Fibroblast of lung (primary cell): ENCODE measurements around the gene SLC31A1.

ENCODE experiments used
- CTCF ChIP-seq, 2 donors: IDR thresholded peaks in 1 of 2; conservative IDR thresholded peaks in 1 of 2; 1 replicate in 1 of 2; 2 replicates in 1 of 2; pipeline ENCODE4 v1.5.1; 2011 to 2012; ENCODE audit warnings: low read length in 2 of 2, control low read depth in 1 of 2, inconsistent platforms in 1 of 2, low read depth in 1 of 2, mild to moderate bottlenecking in 1 of 2
- EZH2 ChIP-seq: IDR thresholded peaks from 2 replicates; pipeline ENCODE4 v1.5.1; 2012; ENCODE audit warnings: low read length, control low read depth, mild to moderate bottlenecking; ENCODE audit errors: missing control alignments

DNA sequence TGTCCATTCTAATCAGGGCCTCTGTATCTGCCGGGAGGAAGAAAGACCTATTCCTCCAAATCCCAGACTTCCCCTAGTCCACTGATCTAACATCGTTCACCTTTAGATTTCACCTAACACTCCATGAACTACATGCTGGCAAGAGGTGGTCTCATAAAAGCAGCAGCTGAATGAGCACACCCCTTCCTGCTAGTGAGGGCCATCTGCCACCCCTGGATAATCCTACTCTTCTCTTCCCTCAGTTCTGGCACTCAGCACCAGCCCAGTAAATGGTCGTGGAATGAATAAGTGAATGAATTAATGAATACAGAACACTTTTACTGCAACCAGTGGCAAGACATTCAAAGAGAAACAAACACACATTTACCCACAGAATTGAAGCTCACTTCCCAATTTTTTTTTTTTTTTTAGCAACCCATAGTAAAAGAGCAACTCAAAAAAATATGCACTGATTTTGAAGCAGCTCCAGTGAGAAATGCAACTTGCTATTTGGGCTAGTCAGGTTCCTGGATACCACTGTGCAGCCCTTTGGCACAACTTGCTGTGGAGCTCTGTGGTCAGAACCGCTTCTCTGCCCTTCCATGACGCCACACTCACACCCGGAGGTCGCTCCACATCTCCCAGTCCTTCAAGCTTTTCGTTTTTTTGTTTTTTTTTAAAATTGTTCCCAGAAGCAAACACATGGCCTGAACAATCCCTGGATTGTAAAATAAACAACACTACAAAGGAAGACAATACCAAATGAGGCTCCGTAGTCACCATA, 75.6 kb downstream of the SLC31A1 start:
- TF ChIP-seq CTCF (conservative IDR thresholded peaks at IDR 0.05 in 1 of 2, IDR thresholded peaks at IDR 0.05 in 1 of 2; ENCODE audit: low read depth in 1 of 2, low read length in 2 of 2) (no peak), EZH2 (no peak)
